DOHH2 (cell line): Measurements from ENCODE around the gene NALCN.

Experiments
- H3F3A ChIP-seq: fragments of 200-600 bp; sonication (generic), shearing (Covaris generic); 2 replicates; pipeline ENCODE4 v1.6.0; 2016; ENCODE audit warnings: antibody characterized with exemption, mild to moderate bottlenecking; ENCODE audit not compliant: control insufficient read depth, insufficient read depth
- H3K27ac ChIP-seq: fragments of 200-600 bp; sonication (generic); 2 replicates; pipeline ENCODE4 v1.5.1; 2014; ENCODE audit warnings: low read depth, mild to moderate bottlenecking, low read length, moderate library complexity
- H3K27me3 ChIP-seq: fragments of 200-600 bp; sonication (generic); 2 replicates; pipeline ENCODE4 v1.6.1; 2014; ENCODE audit warnings: mild to moderate bottlenecking, low read length, mixed read lengths; ENCODE audit not compliant: control insufficient read depth
- H3K36me3 ChIP-seq: fragments of 200-600 bp; sonication (generic); 2 replicates; pipeline ENCODE4 v1.6.1; 2014; ENCODE audit warnings: mild to moderate bottlenecking, low read length, moderate library complexity, mixed read lengths; ENCODE audit not compliant: control insufficient read depth
- H3K4me1 ChIP-seq: fragments of 200-600 bp; sonication (generic); 2 replicates; pipeline ENCODE4 v1.6.1; 2014; ENCODE audit warnings: mild to moderate bottlenecking, low read length, mixed read lengths; ENCODE audit not compliant: control insufficient read depth
- H3K4me2 ChIP-seq: fragments of 200-600 bp; sonication (generic); 2 replicates; pipeline ENCODE4 v1.6.0; 2014; ENCODE audit warnings: mild to moderate bottlenecking, low read length, moderate library complexity
- H3K4me3 ChIP-seq: fragments of 200-600 bp; sonication (generic); 2 replicates; pipeline ENCODE4 v1.5.1; 2014; ENCODE audit warnings: mild to moderate bottlenecking, low read length, mixed read lengths
- H3K79me2 ChIP-seq: fragments of 200-600 bp; sonication (generic); 2 replicates; pipeline ENCODE4 v1.6.1; 2014; ENCODE audit warnings: mild to moderate bottlenecking, low read length, mixed read lengths; ENCODE audit not compliant: control insufficient read depth
- H3K9me2 ChIP-seq: fragments of 200-600 bp; sonication (generic); replicated peaks from 2 replicates; pipeline ENCODE4 v1.6.1; 2014; ENCODE audit warnings: mild to moderate bottlenecking, low read length, mixed read lengths; ENCODE audit not compliant: control insufficient read depth
- H3K9me3 ChIP-seq: fragments of 200-600 bp; sonication (generic); 2 replicates; pipeline ENCODE4 v1.6.1; 2014; ENCODE audit warnings: antibody characterized with exemption, low read length, mixed read lengths; ENCODE audit not compliant: control insufficient read depth, insufficient read depth
- H4K20me1 ChIP-seq: fragments of 200-600 bp; sonication (generic); 2 replicates; pipeline ENCODE4 v1.6.0; 2014; ENCODE audit warnings: low read depth, mild to moderate bottlenecking, antibody characterized with exemption, low read length, moderate library complexity; ENCODE audit not compliant: control insufficient read depth, insufficient read depth
- CTCF ChIP-seq: fragments of 200-600 bp; sonication (generic); IDR thresholded peaks from one replicate; pipeline ENCODE4 v1.5.1; 2014; ENCODE audit warnings: antibody characterized with exemption, mild to moderate bottlenecking, low read depth, low read length; ENCODE audit not compliant: poor library complexity, severe bottlenecking
- EZH2phosphoT487 ChIP-seq: fragments of 200-600 bp; sonication (generic); IDR thresholded peaks from 2 replicates; pipeline ENCODE4 v1.6.1; 2017; ENCODE audit warnings: borderline replicate concordance, mild to moderate bottlenecking, antibody characterized with exemption, low read length, moderate library complexity, mixed read lengths

NALCN gene

DNA sequence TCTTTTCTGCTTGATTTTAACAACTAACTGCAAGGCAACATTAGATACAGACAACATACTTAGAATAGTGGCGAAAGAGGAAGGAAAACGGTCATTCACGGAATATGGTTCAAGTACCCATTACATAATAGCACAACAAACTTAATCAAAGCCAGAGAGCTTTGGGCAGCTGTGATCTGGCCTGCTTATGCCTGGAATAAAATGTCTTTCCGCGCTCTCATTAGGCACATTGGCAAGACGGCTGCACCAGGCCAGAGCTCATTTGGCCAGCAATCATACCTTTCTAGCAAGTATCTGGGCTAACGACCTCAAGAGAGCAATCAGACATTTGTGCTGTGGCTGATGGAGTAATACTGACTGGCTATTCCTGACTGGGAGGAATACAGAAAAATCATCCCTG lies 112.8 kb downstream of the NALCN start:
- Histone ChIP-seq H3K36me3 (no peaks in the 10 kb centered on the region), H3K4me3 (no peak overlapping the region), H3K27ac (no peak overlapping the region), H4K20me1 (no peaks in the 10 kb centered on the region), H3K4me2 (no peak overlapping the region), H3K4me1 (no peaks in the 10 kb centered on the region), H3K79me2 (no peaks in the 10 kb centered on the region), H3K9me2 (no peaks in the 10 kb centered on the region), H3K27me3 (no peaks in the 10 kb centered on the region), H3F3A (no peaks in the 10 kb centered on the region), H3K9me3 (no peaks in the 10 kb centered on the region)
- TF ChIP-seq CTCF (no peak), EZH2phosphoT487 (no peak)

DNA sequence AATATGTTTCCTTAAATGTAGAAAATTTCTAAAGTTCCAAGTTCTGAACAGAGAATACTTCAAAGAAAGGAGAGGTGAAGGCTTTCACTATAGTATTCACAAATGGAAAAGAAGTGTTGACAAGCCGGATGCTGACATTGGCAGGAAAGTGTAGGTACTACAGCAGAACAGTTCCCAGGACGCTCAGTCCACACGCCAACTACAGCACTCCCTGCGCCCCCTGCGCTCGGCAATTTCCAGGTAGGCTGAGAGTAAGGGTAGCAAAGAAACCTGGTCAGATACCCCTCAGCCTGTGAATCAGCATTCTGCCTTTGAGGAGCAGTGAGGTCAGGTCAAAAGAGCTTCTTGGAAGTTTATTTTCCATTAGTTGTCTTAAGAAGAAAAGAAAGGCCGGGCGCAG lies 115.3 kb downstream of the NALCN start:
- Histone ChIP-seq H3K36me3 (no peaks in the 10 kb centered on the region), H3K27me3 (no peaks in the 10 kb centered on the region), H3K4me1 (no peaks in the 10 kb centered on the region), H3K79me2 (no peaks in the 10 kb centered on the region), H3K9me3 (no peaks in the 10 kb centered on the region), H3F3A (no peaks in the 10 kb centered on the region), H4K20me1 (no peaks in the 10 kb centered on the region), H3K4me2 (no peak overlapping the region), H3K4me3 (no peak overlapping the region), H3K9me2 (no peaks in the 10 kb centered on the region), H3K27ac (no peak overlapping the region)
- no peak for TF ChIP-seq EZH2phosphoT487
- no peak for TF ChIP-seq CTCF

GRCh38 chr13:101300531-101300930 lies 115.8 kb downstream of the NALCN start:
- Histone ChIP-seq H3F3A (no peaks in the 10 kb centered on the region), H3K79me2 (no peaks in the 10 kb centered on the region), H4K20me1 (no peaks in the 10 kb centered on the region), H3K4me1 (no peaks in the 10 kb centered on the region), H3K27me3 (no peaks in the 10 kb centered on the region), H3K27ac (no peak overlapping the region), H3K4me2 (no peak overlapping the region), H3K4me3 (no peak overlapping the region), H3K9me2 (no peaks in the 10 kb centered on the region), H3K9me3 (no peaks in the 10 kb centered on the region), H3K36me3 (no peaks in the 10 kb centered on the region)
- TF ChIP-seq EZH2phosphoT487: no peak
- TF ChIP-seq CTCF: no peak

- H3K4me2 ChIP-seq: no peak overlapping the region
Measured at GRCh38 chr13:101298517-101298916, 117.8 kb downstream of the NALCN start.

More at GRCh38 chr13:101298517-101298916, 117.8 kb downstream of the NALCN start:
- no peaks in the 10 kb centered on the region for H3K27me3 ChIP-seq
- no peaks in the 10 kb centered on the region for H3K36me3 ChIP-seq
- no peak overlapping the region for H3K27ac ChIP-seq
- H3K9me3 ChIP-seq: no peaks in the 10 kb centered on the region
- TF ChIP-seq EZH2phosphoT487 (no peak), CTCF (no peak)
- no peaks in the 10 kb centered on the region for H3K9me2 ChIP-seq
- no peaks in the 10 kb centered on the region for H3K79me2 ChIP-seq
- no peaks in the 10 kb centered on the region for H3F3A ChIP-seq
- H4K20me1 ChIP-seq: no peaks in the 10 kb centered on the region
- H3K4me3 ChIP-seq: no peak overlapping the region
- no peaks in the 10 kb centered on the region for H3K4me1 ChIP-seq
